ENCODE measurements around the gene TMEM19.
A peak's percentile ranks its signal among the peaks of the same experiment; 100 is the strongest.

TMEM19 gene

DNA sequence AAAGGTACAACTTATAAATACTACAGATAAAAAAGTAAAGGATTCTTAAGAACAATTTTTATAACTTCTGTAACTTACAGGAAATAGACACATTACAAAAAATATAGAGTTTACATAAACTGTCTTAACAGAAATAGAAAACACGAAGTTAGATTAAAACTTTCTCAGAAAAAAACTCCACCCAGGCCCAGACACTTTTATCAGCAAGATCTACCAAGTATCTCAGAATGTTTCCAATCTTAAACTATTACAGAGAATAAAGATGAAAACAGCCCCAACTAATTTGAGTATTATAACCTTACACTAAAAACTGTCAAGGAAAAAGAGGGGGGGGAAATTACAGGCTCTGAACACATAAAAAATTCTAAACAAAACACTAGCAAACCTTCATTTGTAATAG, 30.4 kb upstream of the TMEM19 start:
- in situ Hi-C loops (cut with HindIII; ENCODE audit: low pct_unique_long_range_greater_than_20kb, low sequenced_read_pairs): no loop called here
- TF ChIP-seq JUND (IDR thresholded peaks at IDR 0.05; ENCODE audit: low read depth): no peak
- DNase-seq (ENCODE audit: low read depth in 1 of 2, low spot score in 1 of 2): no peak

DNA sequence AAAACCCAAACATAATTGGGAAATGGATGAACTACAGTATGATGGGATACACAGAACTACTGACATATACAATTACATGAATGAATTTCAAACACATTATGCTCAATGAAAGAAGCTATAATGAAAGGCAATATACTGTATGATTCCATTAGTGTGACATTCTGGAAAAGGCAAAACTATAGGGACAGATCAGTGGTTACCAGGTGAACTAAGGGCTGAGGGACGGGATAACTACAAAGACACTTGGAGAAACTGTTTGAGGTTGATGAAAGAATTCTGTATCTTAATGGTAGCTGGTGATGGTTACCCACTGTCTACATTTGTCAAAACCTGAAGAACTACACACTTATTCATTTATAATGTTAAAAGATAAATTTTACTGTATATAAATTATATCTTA, 30.0 kb upstream of the TMEM19 start:
- TF ChIP-seq JUND (IDR thresholded peaks at IDR 0.05; ENCODE audit: low read depth): no peak
- DNase-seq (ENCODE audit: low read depth in 1 of 2, low spot score in 1 of 2): no peak
- in situ Hi-C loops (cut with HindIII; ENCODE audit: low pct_unique_long_range_greater_than_20kb, low sequenced_read_pairs): no loop called here

DNA sequence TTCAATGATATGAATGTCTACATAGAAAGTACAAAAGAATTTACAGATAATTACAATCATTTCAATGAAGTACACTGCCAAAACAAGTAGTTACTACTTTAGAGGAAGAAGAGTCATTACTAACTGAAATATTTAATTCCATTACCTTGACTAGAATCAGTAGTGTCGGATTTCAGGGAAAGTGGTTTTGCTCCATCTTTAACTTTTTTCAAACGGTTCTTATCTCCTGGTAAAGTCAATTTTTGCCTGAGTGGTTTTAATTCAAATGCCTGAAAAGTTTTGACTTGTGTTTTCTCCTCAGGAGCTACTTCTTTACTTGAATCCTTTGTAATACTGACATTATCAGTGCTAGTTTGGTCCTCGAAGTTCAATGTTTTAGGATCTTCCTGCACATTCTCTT, 29.1 kb upstream of the TMEM19 start:
- in situ Hi-C loops (cut with HindIII; ENCODE audit: low pct_unique_long_range_greater_than_20kb, low sequenced_read_pairs): no loop called here
- TF ChIP-seq JUND (IDR thresholded peaks at IDR 0.05; ENCODE audit: low read depth): no peak
- DNase-seq (ENCODE audit: low read depth in 1 of 2, low spot score in 1 of 2): no peak

DNA sequence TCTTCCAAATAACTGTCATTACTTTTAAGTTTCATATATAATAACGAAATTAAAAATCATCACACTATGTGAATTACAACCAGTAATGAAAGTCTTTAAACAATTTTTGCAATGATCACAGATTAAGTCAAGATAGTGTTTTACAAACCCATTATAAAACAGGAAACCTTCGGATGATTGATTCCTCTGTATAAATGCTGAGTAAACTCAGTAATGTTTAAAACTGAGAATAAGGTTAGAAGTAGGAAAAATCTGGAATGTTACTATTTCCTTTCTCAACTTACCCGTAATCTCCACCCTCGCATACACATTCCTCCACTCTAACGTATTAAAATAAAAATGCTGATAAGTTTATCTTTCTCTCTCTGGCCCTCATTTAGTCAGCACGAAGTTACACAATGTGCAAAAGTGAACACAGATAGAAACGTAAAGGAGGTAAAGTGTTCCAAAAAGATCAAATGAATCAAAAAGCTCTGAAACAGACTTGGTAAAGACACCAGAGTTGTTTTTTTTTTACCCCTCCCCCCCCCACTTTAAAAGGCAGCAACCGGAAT, 23.8 kb upstream of the TMEM19 start:
- in situ Hi-C loops (cut with HindIII; ENCODE audit: low pct_unique_long_range_greater_than_20kb, low sequenced_read_pairs): no loop called here
- no peak for DNase-seq (ENCODE audit: low read depth in 1 of 2, low spot score in 1 of 2)

DNA sequence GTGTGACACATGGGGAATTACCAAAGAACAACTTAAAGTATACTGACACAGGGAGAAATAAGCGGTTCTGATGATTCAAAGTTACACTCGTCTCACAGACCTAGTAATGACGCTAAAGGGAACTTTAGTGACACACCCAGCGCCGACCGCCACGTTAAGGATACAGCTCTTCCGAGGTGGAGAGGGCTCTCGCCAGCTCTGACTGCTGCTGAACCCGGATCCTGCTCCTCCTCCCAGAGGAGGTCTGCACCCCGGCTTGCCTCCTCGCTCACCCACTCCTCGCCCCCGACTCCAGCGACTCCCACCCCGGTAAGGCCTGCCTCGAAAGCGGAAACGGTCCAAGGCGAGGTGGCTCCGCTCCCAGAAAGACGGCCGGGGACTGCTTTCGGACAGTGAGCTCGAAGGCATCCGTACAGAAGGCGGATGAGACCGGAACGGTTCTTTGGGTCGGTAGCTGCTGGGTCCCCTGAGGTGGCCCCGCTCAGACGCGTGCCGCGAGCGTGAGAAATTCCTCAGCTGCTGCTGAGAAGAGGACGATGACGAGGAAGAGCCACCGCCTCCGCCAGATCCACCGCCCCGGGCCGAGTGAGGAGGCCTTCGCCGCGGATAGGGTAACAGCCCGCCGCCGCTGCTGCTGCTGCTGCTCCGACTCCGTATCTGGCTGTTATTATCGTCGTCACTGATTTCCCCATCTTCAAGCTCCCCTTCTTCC, 22.9 kb upstream of the TMEM19 start:
- TF ChIP-seq JUND (IDR thresholded peaks at IDR 0.05; ENCODE audit: low read depth): no peak
- peak; percentile 14 to 57 for DNase-seq (ENCODE audit: low read depth in 1 of 2, low spot score in 1 of 2)
- in situ Hi-C loops (cut with HindIII; ENCODE audit: low pct_unique_long_range_greater_than_20kb, low sequenced_read_pairs): no loop called here

More for the DNA sequence above, 23.8 kb upstream of the TMEM19 start:
- TF ChIP-seq JUND (IDR thresholded peaks at IDR 0.05; ENCODE audit: low read depth): no peak

DNA sequence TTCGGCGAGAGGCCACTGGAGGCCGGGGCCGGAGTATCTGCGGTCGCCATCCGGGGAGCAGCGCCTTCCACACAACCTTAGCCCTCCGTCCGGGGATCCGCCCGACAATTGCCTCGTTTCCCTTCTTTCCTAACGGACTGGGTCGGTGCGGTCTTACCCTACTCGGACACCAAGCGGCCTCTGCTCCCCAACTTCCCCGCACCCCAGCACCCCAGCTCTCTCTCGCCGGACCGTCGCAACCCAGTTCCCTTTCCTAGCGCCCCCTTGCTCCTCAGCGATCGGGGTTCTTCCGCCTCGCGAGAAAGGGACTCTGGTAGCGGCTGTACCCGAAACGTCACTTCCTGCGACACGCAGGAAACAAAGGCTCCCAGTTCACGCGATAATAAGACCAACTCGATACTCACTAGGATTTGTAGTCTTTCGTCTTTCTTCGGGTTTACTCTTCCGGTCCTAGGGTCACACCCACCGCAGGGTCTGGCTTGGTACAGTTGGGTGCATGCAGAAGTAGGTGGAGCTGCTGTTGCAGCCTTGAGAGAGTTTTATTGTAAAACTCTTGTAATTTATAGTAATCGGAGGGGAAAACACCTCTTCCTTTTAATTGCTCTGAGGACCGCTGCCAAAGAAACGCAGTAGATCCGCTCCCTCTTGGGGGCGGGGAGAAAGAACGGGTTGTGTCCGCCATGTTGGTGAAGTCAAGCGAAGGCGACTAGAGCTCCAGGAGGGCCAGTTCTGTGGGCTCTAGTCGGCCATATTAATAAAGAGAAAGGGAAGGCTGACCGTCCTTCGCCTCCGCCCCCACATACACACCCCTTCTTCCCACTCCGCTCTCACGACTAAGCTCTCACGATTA, 22.1 kb upstream of the TMEM19 start, which contains the start of the genes THAP2 and ZFC3H1:
Gene THAP2, plus strand, starts transcription at position 741 of the 850 bp plus-strand sequence. CDS start 209 bp downstream, outside the sequence.
Gene ZFC3H1, minus strand, starts transcription at position 288 of the 850 bp plus-strand sequence. Its CDS starts 238 bp downstream, at position 50.
- TF ChIP-seq JUND (IDR thresholded peaks at IDR 0.05; ENCODE audit: low read depth): no peak
- DNase-seq (ENCODE audit: low read depth in 1 of 2, low spot score in 1 of 2): peak; percentile 87 to 100
- in situ Hi-C loops (cut with HindIII; ENCODE audit: low pct_unique_long_range_greater_than_20kb, low sequenced_read_pairs): no loop called here

DNA sequence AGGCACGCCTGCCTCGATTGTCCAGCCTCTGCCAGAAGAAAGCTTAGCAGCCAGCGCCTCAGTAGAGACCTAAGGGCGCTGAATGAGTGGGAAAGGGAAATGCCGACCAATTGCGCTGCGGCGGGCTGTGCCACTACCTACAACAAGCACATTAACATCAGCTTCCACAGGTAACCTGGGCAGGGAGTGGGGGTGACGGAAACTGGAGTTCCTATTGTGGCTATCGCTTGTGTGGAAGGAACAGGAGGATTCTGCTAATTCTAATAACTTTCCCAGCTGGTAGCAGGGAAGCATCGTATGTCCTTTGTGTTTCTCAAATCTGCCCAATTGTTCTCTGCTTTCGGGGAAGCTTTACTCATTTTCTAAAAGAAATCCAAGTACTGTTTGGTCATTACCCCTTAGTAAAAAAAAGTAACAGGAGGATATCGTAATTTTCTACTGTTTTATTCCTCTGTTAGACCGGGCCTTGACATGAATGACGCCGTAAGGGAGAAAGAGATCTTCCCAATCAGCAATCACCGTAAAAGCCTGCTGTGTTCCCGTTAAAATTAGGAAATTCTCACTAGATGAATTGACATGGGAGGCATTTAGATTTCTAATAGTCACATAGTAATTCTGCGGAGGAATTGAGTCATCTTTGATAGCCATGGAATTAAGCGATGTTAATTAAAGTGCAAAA, 21.3 kb upstream of the TMEM19 start:
- in situ Hi-C loops (cut with HindIII; ENCODE audit: low pct_unique_long_range_greater_than_20kb, low sequenced_read_pairs): no loop called here
- peak; percentile 9 for DNase-seq (ENCODE audit: low read depth in 1 of 2, low spot score in 1 of 2)
- TF ChIP-seq JUND (IDR thresholded peaks at IDR 0.05; ENCODE audit: low read depth): no peak

DNA sequence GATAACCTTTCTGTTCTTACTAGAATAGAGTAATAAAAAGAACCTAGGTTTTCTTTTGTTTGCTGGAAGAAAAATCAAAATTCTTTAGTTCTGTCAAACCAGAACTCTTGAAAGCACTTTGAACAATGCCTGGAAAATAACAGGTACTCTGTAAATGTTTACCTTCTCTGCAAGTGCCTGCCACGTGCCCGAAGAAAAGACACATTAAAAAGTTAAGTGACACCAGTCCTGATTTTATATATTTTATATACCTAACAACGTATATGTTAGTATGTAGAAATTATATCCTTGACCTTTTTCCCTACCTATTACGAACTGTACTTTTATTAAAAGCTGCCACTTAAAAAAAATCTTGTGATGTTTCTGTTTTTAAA, 20.8 kb upstream of the TMEM19 start:
- no peak for TF ChIP-seq JUND (IDR thresholded peaks at IDR 0.05; ENCODE audit: low read depth)
- peak in 1 of 2 experiments; percentile 19 for DNase-seq (ENCODE audit: low read depth in 1 of 2, low spot score in 1 of 2)
- in situ Hi-C loops (cut with HindIII; ENCODE audit: low pct_unique_long_range_greater_than_20kb, low sequenced_read_pairs): no loop called here

DNA sequence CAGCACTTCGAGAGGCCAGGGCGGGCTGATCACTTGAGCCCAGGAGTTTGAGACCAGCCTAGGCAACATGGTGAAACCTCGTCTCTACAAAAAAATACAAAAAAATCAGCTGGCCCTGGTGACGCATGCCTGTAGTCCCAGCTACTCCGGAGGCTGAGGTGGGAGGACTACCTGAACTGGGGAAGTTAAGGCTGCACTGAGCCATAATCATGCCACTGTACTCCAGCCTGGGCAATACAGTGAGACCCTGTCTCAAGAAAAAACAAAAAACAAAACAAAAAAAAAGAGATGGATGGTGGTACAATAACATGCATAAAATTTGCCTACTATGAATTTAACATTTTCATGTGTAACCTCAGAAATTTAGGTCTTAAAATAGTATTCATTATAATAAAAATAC, 19.6 kb upstream of the TMEM19 start:
- in situ Hi-C loops (cut with HindIII; ENCODE audit: low pct_unique_long_range_greater_than_20kb, low sequenced_read_pairs): no loop called here
- TF ChIP-seq JUND (IDR thresholded peaks at IDR 0.05; ENCODE audit: low read depth): no peak
- DNase-seq (ENCODE audit: low read depth in 1 of 2, low spot score in 1 of 2): no peak

DNA sequence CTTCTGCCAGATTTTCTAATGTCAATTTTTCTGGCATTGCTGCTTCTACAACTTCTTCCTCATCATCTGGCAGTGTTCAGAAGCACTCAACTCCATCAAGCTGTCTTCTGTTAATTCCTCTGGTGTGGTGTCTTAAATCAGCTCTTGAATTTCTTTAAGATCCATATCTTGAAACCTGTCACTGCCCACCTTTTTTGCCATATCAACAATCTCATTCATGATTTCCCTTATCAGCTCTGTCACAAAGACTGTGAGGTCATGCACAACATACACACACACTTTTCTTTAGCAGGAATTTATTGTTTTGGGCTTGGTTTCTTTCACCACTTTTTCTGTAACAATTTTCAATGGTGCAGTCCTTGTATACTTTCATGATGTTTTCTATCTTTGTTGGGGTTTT, 14.6 kb upstream of the TMEM19 start:
- in situ Hi-C loops (cut with HindIII; ENCODE audit: low pct_unique_long_range_greater_than_20kb, low sequenced_read_pairs): no loop called here
- DNase-seq (ENCODE audit: low read depth in 1 of 2, low spot score in 1 of 2): no peak

DNA sequence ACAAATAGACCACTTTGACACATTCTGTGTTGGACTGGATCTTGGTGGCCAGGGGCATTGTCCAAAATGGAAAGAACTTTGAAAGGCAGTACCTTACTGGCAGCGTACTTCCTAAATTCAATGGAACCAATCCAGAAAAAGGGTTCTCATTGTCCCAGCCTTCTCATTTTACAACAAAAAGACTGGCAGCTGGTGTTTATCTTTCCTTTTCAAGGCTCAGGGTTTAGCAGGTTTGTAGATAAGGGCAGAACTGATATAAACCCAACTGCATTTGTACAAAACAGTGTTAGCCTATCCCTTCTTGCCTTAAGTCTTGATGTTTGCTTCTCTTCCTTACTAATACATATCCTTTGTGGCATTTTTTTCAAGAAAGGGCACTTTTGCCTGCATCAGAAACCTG, 14.1 kb upstream of the TMEM19 start:
- in situ Hi-C loops (cut with HindIII; ENCODE audit: low pct_unique_long_range_greater_than_20kb, low sequenced_read_pairs): no loop called here
- no peak for DNase-seq (ENCODE audit: low read depth in 1 of 2, low spot score in 1 of 2)

More for the DNA sequence above, 14.6 kb upstream of the TMEM19 start:
- no peak for TF ChIP-seq JUND (IDR thresholded peaks at IDR 0.05; ENCODE audit: low read depth)

DNA sequence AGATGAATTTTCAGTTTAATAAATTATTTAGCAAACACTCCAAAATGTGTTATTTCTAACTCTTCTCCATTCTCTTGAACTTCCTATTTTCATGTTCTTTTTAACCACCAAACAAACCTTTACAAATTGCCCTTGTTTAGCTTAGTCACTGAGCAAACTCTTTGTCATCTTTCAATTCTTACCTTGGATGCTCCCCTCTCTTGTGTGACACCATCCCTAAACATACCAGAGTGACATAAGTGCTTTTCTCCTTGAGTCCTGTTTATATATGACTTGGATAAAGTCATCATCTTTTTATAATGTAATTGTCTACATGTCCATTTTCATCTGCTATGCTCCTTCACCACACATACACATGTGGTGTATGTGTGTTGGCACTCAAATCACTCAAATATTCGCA, 3.4 kb upstream of the TMEM19 start:
- no peak for TF ChIP-seq JUND (IDR thresholded peaks at IDR 0.05; ENCODE audit: low read depth)
- peak in 1 of 2 experiments; percentile 9 for DNase-seq (ENCODE audit: low read depth in 1 of 2, low spot score in 1 of 2)
- in situ Hi-C loops (cut with HindIII; ENCODE audit: low pct_unique_long_range_greater_than_20kb, low sequenced_read_pairs): no loop called here

More for the DNA sequence above, 14.1 kb upstream of the TMEM19 start:
- no peak for TF ChIP-seq JUND (IDR thresholded peaks at IDR 0.05; ENCODE audit: low read depth)

Measured in T47D (cell line).